Upper lobe of left lung (tissue), 4 donors: ENCODE data around the gene IL21R.

Experiments used
- CTCF ChIP-seq, 6 experiments: fragments of 450-650 bp in 4 of 6; fragments of 200-600 bp in 2 of 6; sonication (generic) in 2 of 6; IDR thresholded peaks; one replicate each; pipeline ENCODE4 v1.5.1; 2016 to 2019; ENCODE audit warnings: antibody characterized with exemption in 6 of 6
- EP300 ChIP-seq, 4 donors: sonication (generic); formaldehyde crosslinking; IDR thresholded peaks; one replicate each; pipeline ENCODE4 v1.5.1; 2017; ENCODE audit warnings: antibody characterized with exemption in 4 of 4, control low read depth in 2 of 4
- POLR2A ChIP-seq, 4 donors: fragments of 450-650 bp; IDR thresholded peaks; one replicate each; pipeline ENCODE4 v1.5.1; 2016 to 2017; ENCODE audit warnings: antibody characterized with exemption in 4 of 4, mild to moderate bottlenecking in 2 of 4
- POLR2AphosphoS5 ChIP-seq, 2 donors: sonication (generic); formaldehyde crosslinking; IDR thresholded peaks; one replicate each; pipeline ENCODE4 v1.5.1; 2017; ENCODE audit warnings: antibody characterized with exemption in 2 of 2

GRCh38 chr16:27441998-27442397, 40.0 kb downstream of the IL21R start:
- TF ChIP-seq CTCF (IDR thresholded peaks at IDR 0.05): no peak
- no peak for TF ChIP-seq POLR2A (IDR thresholded peaks at IDR 0.05)
- no peak for TF ChIP-seq EP300 (IDR thresholded peaks at IDR 0.05)
- no peak for TF ChIP-seq POLR2AphosphoS5 (IDR thresholded peaks at IDR 0.05)
